ENCODE results near the gene DMXL1. TPM values are rescaled to one million over a fixed set of nuclear protein-coding genes. Genes with fewer than 3 reads are reported as not detected.

Gene DMXL1
- total and polyA plus RNA-seq, 11 donors, result 8.2 to 39.0 (median 27.0) TPM

DNA sequence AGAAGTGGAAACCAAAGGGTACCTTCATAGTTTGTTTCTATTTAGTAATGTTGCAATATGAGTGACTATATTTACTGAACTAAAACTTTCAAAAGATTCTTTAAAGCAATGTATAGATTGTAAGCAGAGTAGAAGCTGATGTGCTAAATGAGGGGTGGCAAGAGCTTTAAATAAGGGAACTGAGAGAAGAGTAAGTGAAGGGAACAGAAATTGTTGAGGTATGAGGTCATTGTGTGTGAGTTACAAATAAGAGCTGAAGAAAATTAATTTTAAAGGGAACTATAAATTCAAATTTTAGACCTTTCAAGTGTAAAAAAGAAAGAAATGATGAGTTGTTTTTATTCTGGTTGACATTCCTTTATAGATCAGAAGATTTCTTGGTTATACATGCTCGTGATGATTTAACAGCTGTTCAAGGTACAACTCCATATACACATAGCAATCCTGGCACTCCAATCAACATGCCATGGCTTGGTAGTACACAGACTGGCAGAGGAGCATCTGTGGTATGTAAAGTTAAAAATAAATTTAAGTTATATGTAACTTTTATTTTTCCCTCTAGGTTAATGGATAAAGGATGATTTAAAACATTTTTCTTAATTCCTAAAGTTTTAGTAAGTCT, 149.8 kb downstream of the DMXL1 start:
- no peak overlapping the region for H3K4me3 ChIP-seq
- WGBS, 4 donors, result 86 to 92% (median 88%) methylated on average over 1 of the region's 1 CpG
- H3K4me1 ChIP-seq, result no peaks in the 10 kb centered on the region
- ATAC-seq (no peak), DNase-seq (no peak)
- intact Hi-C loops (cut with DNase I), result no loop called here
- H3K27me3 ChIP-seq, result no peaks in the 10 kb centered on the region
- peaks cover 0 to 92% (median 44%) of the 10 kb centered on the region in 9 donors for H3K36me3 ChIP-seq
- H3K27ac ChIP-seq, result no peak overlapping the region
- H3K9me3 ChIP-seq, result no peaks in the 10 kb centered on the region
- no peak for TF ChIP-seq POLR2A (IDR thresholded peaks at IDR 0.05)
- TF ChIP-seq, protein P1, sequence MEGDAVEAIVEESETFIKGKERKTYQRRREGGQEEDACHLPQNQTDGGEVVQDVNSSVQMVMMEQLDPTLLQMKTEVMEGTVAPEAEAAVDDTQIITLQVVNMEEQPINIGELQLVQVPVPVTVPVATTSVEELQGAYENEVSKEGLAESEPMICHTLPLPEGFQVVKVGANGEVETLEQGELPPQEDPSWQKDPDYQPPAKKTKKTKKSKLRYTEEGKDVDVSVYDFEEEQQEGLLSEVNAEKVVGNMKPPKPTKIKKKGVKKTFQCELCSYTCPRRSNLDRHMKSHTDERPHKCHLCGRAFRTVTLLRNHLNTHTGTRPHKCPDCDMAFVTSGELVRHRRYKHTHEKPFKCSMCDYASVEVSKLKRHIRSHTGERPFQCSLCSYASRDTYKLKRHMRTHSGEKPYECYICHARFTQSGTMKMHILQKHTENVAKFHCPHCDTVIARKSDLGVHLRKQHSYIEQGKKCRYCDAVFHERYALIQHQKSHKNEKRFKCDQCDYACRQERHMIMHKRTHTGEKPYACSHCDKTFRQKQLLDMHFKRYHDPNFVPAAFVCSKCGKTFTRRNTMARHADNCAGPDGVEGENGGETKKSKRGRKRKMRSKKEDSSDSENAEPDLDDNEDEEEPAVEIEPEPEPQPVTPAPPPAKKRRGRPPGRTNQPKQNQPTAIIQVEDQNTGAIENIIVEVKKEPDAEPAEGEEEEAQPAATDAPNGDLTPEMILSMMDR (IDR thresholded peaks at IDR 0.05), result no peak

DNA sequence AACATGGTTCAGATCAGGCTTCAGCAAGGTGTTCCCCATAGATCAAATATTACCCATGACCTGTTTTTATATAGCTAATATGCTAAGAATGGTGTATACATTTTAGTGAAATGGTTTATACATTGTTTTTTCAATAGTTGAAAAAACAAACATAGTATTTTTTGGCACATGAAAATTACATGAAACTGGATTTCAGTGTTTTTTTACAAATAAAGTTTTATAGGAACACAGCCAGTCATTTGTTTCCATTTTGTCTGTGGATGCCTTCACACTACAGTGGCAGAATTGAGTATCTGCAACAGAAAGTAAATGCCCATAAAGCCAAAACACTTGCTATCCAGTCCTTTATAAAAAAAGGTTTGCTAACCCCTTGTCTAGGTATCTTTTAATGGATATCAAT, 150.4 kb downstream of the DMXL1 start:
- H3K36me3 ChIP-seq, result peaks cover 0 to 94% (median 43%) of the 10 kb centered on the region in 9 donors
- ATAC-seq (no peak), DNase-seq (no peak)
- intact Hi-C loops (cut with DNase I), result no loop called here
- H3K27ac ChIP-seq, result no peak overlapping the region
- no peaks in the 10 kb centered on the region for H3K9me3 ChIP-seq
- H3K4me3 ChIP-seq, result no peak overlapping the region
- TF ChIP-seq POLR2A (IDR thresholded peaks at IDR 0.05), result no peak
- TF ChIP-seq, protein P1 (IDR thresholded peaks at IDR 0.05), result no peak
- no peaks in the 10 kb centered on the region for H3K4me1 ChIP-seq
- no peaks in the 10 kb centered on the region for H3K27me3 ChIP-seq

DNA sequence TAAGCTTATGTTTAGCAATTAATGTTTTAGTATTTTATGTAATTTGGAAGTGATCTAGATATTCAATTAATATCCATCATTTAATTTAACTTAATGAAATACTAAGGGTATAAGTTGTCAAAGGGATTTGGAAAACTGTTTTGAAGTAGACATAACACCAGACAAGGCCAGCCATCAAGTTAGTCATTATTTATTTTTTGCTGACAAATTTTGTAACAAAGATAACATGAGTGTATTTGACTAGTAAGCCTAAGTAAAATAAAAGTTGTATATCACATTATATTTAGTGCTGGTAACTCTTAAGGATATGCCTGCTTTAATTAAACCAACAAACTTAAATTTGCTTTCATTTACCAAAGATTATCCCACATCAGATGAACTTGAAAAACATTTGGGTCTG, 159.1 kb downstream of the DMXL1 start:
- Histone ChIP-seq H3K9me3 (no peaks in the 10 kb centered on the region), H3K27ac (no peak overlapping the region), H3K36me3 (peaks cover 0 to 86% (median 27%) of the 10 kb centered on the region in 9 donors), H3K27me3 (no peaks in the 10 kb centered on the region), H3K4me3 (no peak overlapping the region), H3K4me1 (no peaks in the 10 kb centered on the region)
- no peak for TF ChIP-seq POLR2A (IDR thresholded peaks at IDR 0.05)
- TF ChIP-seq, protein P1 (IDR thresholded peaks at IDR 0.05), result no peak
- intact Hi-C loops (cut with DNase I), result no loop called here
- no peak for DNase-seq
- no peak for ATAC-seq

DNA sequence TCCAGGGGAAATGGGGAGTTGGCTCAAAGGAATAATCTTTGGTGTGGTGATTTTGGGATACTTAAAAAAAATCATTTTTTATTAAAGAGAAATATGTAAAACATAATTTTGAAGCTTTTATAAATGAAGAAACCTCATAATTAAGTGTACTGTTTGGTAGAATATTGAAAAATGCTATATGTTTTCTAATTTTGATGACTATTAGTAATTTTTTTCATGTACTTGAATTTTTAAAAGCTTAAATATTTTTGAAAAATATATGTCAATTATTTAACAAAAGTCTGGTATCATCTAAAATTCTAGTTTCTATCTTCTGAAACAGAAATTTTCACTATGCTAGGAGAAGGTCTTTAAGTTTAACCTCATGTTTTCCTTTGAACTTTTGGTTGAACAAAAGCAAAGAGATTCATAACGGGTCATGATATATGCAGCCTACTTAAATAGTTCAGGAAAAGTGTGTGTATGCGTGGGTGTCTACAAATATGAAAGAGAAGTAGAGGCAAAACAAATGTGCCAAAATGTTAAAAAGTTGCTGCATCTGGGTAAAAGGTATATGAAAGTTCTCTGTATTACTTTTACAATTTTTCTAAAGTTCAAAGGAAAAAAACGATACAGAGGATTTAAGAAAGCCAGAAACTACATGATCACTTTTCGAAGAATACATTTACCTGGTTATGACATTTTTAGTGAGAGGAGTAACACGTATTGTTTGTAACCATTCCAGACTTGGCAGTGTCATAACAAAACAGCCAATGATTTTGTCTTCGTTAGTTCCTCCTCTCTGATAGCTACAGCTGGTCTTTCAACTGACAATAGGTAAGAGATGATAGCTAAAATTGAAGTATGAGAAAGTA, 167.6 kb downstream of the DMXL1 start:
- WGBS, 4 donors, result 91 to 94% (median 93%) methylated on average over 6 of the region's 6 CpGs
- intact Hi-C loops (cut with DNase I), result no loop called here
- H3K27me3 ChIP-seq, result no peaks in the 10 kb centered on the region
- ATAC-seq, result no peak
- no peak for TF ChIP-seq POLR2A (IDR thresholded peaks at IDR 0.05)
- TF ChIP-seq, protein P1 (IDR thresholded peaks at IDR 0.05), result no peak
- no peaks in the 10 kb centered on the region for H3K9me3 ChIP-seq
- H3K4me1 ChIP-seq, result no peaks in the 10 kb centered on the region
- H3K27ac ChIP-seq, result no peak overlapping the region
- DNase-seq, result no peak
- peaks cover 0 to 80% (median 55%) of the 10 kb centered on the region in 9 donors for H3K36me3 ChIP-seq
- no peak overlapping the region for H3K4me3 ChIP-seq

Measured in heart left ventricle (tissue), 16 donors.